Skeletal muscle tissue (tissue), 4 donors: ENCODE measurements around the gene COL8A1. TPM values are rescaled to one million over a fixed set of nuclear protein-coding genes. Genes with fewer than 3 reads are reported as not detected.

Experiments
- H3K27ac ChIP-seq: one replicate; pipeline ENCODE4 v1.7.0; 2013; ENCODE audit warnings: mild to moderate bottlenecking, low read depth, low read length, inconsistent platforms
- H3K27me3 ChIP-seq, 3 donors: one replicate each; pipeline ENCODE4 v1.7.0; 2013; ENCODE audit warnings: low read length in 3 of 3; ENCODE audit not compliant: control insufficient read depth in 3 of 3, insufficient read depth in 3 of 3
- H3K36me3 ChIP-seq, 3 donors: one replicate each; pipeline ENCODE4 v1.7.0; 2013; ENCODE audit warnings: low read length in 3 of 3; ENCODE audit not compliant: control insufficient read depth in 3 of 3, insufficient read depth in 3 of 3
- H3K4me1 ChIP-seq, 3 donors: one replicate each; pipeline ENCODE4 v1.7.0; 2013; ENCODE audit warnings: low read length in 3 of 3, mild to moderate bottlenecking in 3 of 3; ENCODE audit not compliant: control insufficient read depth in 3 of 3, insufficient read depth in 3 of 3
- H3K4me3 ChIP-seq, 3 donors: one replicate each; pipeline ENCODE4 v1.7.0; 2013; ENCODE audit warnings: low read length in 3 of 3
- H3K9ac ChIP-seq, 3 donors: one replicate each; pipeline ENCODE4 v1.7.0; 2013; ENCODE audit warnings: low read length in 3 of 3, mild to moderate bottlenecking in 3 of 3, moderate library complexity in 2 of 3, low read depth in 1 of 3
- H3K9me3 ChIP-seq, 3 donors: one replicate each; pipeline ENCODE4 v1.7.0; 2013; ENCODE audit warnings: low read length in 3 of 3; ENCODE audit not compliant: control insufficient read depth in 3 of 3
- total RNA-seq: library from RNA; depleted of rRNA; stranded (reverse); fragments of >200 nt; gene quantifications from one replicate; pipeline ENCODE4 v1.2.3, GENCODE V29; 2014
- donor health status: Osteomylitis.

The COL8A1 gene
- total RNA-seq, 1 donor from 2014 or later, result 1.6 TPM

GRCh38 chr3:99761415-99762165, 123.2 kb downstream of the COL8A1 start:
- Histone ChIP-seq H3K9ac (no peak overlapping the region), H3K4me1 (peaks cover 9 to 19% (median 10%) of the 10 kb centered on the region in 3 donors), H3K36me3 (no peaks in the 10 kb centered on the region), H3K27me3 (no peaks in the 10 kb centered on the region), H3K4me3 (no peak overlapping the region), H3K9me3 (no peaks in the 10 kb centered on the region), H3K27ac (no peak overlapping the region)

DNA sequence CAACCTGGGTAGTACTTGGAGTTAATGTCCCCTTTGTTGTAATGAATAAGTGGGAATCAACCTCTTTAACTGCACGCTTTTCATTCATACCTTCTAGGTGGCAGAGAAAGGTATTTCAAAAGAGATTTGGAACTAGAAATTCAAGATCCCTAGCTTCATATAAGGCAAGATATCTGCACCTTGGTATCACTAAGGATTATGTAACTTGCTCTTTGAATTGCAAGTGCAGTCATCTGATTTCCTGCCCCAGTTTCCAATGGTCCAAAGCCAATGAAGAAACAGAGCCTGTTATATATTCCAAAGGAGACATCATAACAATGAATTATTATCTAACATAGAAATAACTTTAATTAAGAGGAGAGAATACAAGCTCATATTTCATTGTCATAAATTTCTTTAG, 124.5 kb downstream of the COL8A1 start:
- H3K27ac ChIP-seq, result no peak overlapping the region
- no peaks in the 10 kb centered on the region for H3K36me3 ChIP-seq
- H3K4me3 ChIP-seq, result no peak overlapping the region
- no peaks in the 10 kb centered on the region for H3K9me3 ChIP-seq
- no peaks in the 10 kb centered on the region for H3K27me3 ChIP-seq
- H3K9ac ChIP-seq, result no peak overlapping the region
- H3K4me1 ChIP-seq, result peaks cover 9 to 19% (median 10%) of the 10 kb centered on the region in 3 donors

GRCh38 chr3:99764377-99764776, 126.0 kb downstream of the COL8A1 start:
- no peaks in the 10 kb centered on the region for H3K9me3 ChIP-seq
- peaks cover 9 to 10% (median 10%) of the 10 kb centered on the region in 3 donors for H3K4me1 ChIP-seq
- H3K9ac ChIP-seq, result no peak overlapping the region
- no peak overlapping the region for H3K27ac ChIP-seq
- no peak overlapping the region for H3K4me3 ChIP-seq
- H3K27me3 ChIP-seq, result no peaks in the 10 kb centered on the region
- H3K36me3 ChIP-seq, result no peaks in the 10 kb centered on the region

GRCh38 chr3:99765042-99765942, 126.9 kb downstream of the COL8A1 start:
- no peak overlapping the region for H3K4me3 ChIP-seq
- no peak overlapping the region for H3K27ac ChIP-seq
- H3K36me3 ChIP-seq, result no peaks in the 10 kb centered on the region
- H3K9me3 ChIP-seq, result no peaks in the 10 kb centered on the region
- H3K9ac ChIP-seq, result no peak overlapping the region
- no peaks in the 10 kb centered on the region for H3K27me3 ChIP-seq
- H3K4me1 ChIP-seq, result peaks cover 9 to 10% (median 10%) of the 10 kb centered on the region in 3 donors

GRCh38 chr3:99767291-99767690, 128.9 kb downstream of the COL8A1 start:
- no peak overlapping the region for H3K27ac ChIP-seq
- no peaks in the 10 kb centered on the region for H3K36me3 ChIP-seq
- no peaks in the 10 kb centered on the region for H3K27me3 ChIP-seq
- H3K9me3 ChIP-seq, result no peaks in the 10 kb centered on the region
- H3K4me3 ChIP-seq, result no peak overlapping the region
- H3K4me1 ChIP-seq, result no peaks in the 10 kb centered on the region
- H3K9ac ChIP-seq, result no peak overlapping the region

DNA sequence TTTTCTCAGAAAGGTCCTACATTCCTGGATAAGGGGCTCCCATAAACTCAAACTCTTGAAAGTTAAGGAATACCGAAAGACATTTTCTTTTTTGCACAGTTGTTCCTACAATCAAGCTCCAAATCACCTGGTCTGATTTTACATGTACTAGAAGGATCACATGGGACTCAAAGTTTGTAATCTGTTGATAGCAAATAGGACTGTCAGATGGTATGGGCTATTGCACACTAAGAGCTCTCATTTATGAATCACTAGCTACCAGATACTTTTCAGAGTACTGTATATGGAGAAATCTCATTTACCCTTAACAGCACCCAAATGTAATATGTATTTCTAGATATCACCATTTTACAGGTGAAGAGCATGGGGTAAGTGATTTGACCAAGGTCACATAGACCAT, 129.7 kb downstream of the COL8A1 start:
- Histone ChIP-seq H3K27me3 (no peaks in the 10 kb centered on the region), H3K9ac (no peak overlapping the region), H3K4me1 (no peaks in the 10 kb centered on the region), H3K36me3 (no peaks in the 10 kb centered on the region), H3K4me3 (no peak overlapping the region), H3K9me3 (no peaks in the 10 kb centered on the region), H3K27ac (no peak overlapping the region)

DNA sequence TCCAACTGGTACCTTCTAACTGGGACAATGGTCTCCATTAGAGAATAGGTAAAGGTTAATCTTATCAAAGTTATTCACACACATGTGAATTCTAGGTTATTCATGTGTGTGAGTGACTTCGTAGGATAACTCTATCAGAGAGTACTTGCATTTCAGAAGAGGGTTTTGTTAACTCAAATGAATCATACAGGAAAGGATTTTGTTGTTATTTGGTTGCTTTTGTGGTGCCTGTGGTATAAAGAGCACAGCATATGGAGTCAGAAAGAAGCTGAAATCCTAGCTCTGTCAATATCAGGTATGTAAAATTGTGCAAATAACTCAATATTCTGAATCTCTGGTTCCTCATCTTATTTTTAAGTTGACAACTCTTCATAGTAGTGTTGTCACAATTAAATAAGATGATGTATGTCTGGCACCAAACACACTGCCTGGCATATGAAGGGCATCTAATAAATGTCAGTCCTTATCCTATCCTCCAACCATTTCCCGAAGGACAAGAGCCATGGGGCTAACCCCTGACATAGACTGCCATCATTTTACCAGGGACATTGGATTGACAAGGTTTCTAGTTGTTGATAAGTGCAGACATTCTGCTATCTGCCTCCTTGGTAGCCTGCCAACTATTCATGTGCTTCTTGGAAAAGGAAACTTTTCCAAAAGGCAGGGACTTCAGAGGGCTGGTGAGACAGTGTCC, 130.6 kb downstream of the COL8A1 start:
- H3K9ac ChIP-seq, result no peak overlapping the region
- H3K9me3 ChIP-seq, result no peaks in the 10 kb centered on the region
- H3K4me1 ChIP-seq, result no peaks in the 10 kb centered on the region
- H3K4me3 ChIP-seq, result no peak overlapping the region
- H3K27me3 ChIP-seq, result no peaks in the 10 kb centered on the region
- no peaks in the 10 kb centered on the region for H3K36me3 ChIP-seq
- no peak overlapping the region for H3K27ac ChIP-seq

DNA sequence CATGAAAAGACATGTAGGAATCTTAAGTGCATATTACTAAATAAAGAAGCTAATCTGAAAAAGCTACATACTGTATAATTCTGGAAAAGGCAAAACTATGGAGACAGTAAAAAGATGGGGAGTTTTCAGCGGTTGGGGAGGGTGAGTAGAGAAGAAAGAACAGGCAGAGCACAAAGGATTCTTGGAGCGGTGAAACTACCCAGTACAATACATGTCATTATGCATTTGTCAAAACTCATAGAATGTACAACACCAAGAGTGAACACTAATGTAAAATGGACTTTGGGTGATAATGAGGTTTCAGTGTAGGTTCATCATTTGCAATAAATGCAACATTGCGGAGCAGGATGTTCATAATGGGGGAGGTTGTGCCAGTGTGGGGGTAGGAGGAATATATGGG, 133.8 kb downstream of the COL8A1 start:
- Histone ChIP-seq H3K27ac (no peak overlapping the region), H3K36me3 (no peaks in the 10 kb centered on the region), H3K4me3 (no peak overlapping the region), H3K9ac (no peak overlapping the region), H3K9me3 (no peaks in the 10 kb centered on the region), H3K27me3 (no peaks in the 10 kb centered on the region), H3K4me1 (no peaks in the 10 kb centered on the region)

DNA sequence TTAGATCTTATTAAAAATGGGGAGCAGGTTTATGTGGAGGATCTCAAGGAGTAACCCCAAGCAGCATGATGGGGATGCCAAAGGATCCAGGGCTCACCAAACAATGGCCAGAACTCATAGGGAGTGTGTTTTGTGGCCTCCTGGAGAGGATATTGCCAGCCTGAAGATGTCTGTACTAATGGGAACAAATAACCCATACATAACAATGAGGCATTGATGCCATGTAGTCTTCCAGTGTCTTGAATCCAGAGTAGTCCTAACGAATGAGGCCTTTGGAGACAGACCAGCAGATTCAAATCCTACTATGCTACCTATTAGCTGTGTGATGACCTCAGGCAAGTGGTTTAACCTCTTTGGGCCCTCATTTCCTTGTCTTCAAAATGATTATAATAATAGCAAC, 134.3 kb downstream of the COL8A1 start:
- Histone ChIP-seq H3K9ac (no peak overlapping the region), H3K27me3 (no peaks in the 10 kb centered on the region), H3K9me3 (no peaks in the 10 kb centered on the region), H3K4me1 (no peaks in the 10 kb centered on the region), H3K27ac (no peak overlapping the region), H3K4me3 (no peak overlapping the region), H3K36me3 (no peaks in the 10 kb centered on the region)
